HEK293T (cell line): ENCODE results near the gene SOX15.

ENCODE experiments used
- BHLHE40 ChIP-seq: fragments of 450-650 bp; IDR thresholded peaks from 2 replicates; pipeline ENCODE4 v1.6.1; 2016; ENCODE audit warnings: mild to moderate bottlenecking, moderate library complexity, borderline replicate concordance
- ELF4 ChIP-seq: fragments of 450-650 bp; IDR thresholded peaks from 2 replicates; pipeline ENCODE4 v1.6.1; 2017; ENCODE audit warnings: antibody characterized with exemption
- FOXK2 ChIP-seq: fragments of 450-650 bp; IDR thresholded peaks from 2 replicates; pipeline ENCODE4 v1.6.1; 2016; ENCODE audit warnings: mild to moderate bottlenecking
- FOXM1 ChIP-seq: fragments of 450-650 bp; IDR thresholded peaks from 2 replicates; pipeline ENCODE4 v1.6.1; 2017; ENCODE audit warnings: mild to moderate bottlenecking, borderline replicate concordance
- HDGF ChIP-seq: fragments of 450-650 bp; IDR thresholded peaks from 2 replicates; pipeline ENCODE4 v1.6.1; 2017; ENCODE audit warnings: antibody characterized with exemption, borderline replicate concordance
- L3MBTL2 ChIP-seq: fragments of 450-650 bp; conservative IDR thresholded peaks from 2 replicates; pipeline ENCODE4 v1.6.1; 2016; ENCODE audit warnings: mild to moderate bottlenecking
- NFRKB ChIP-seq: fragments of 450-650 bp; IDR thresholded peaks from 2 replicates; pipeline ENCODE4 v1.6.1; 2016; ENCODE audit warnings: mild to moderate bottlenecking, moderate library complexity
- SP1 ChIP-seq: fragments of 450-650 bp; IDR thresholded peaks from 2 replicates; pipeline ENCODE4 v1.6.1; 2017
- SUZ12 ChIP-seq: fragments of 450-650 bp; IDR thresholded peaks from 2 replicates; pipeline ENCODE4 v1.6.1; 2016; ENCODE audit warnings: mild to moderate bottlenecking
- TARDBP ChIP-seq: fragments of 450-650 bp; IDR thresholded peaks from 2 replicates; pipeline ENCODE4 v1.6.1; 2016

GRCh38 chr17:7551396-7551795, 38.5 kb downstream of the SOX15 start:
- TF ChIP-seq L3MBTL2 (no peak), ELF4 (no peak), SUZ12 (no peak), NFRKB (no peak), FOXK2 (no peak), SP1 (no peak), HDGF (no peak), FOXM1 (no peak), BHLHE40 (no peak), TARDBP (no peak)
